CD8-positive, alpha-beta memory T cell (primary cell): Measurements from ENCODE around the gene INHBA. TPM values are rescaled to one million over a fixed set of nuclear protein-coding genes. Genes with fewer than 3 reads are reported as not detected.

Source experiments
- CTCF ChIA-PET: fragments of 350-600 bp; sonication (Branson Sonifier 250); formaldehyde crosslinking; loops from one replicate; lab custom pipeline; 2021; ENCODE audit warnings: antibody characterized with exemption; lab: Charles Lee
- POLR2A ChIA-PET: fragments of 350-600 bp; sonication (Branson Sonifier 250); formaldehyde crosslinking; loops from one replicate; lab custom pipeline; 2021; ENCODE audit warnings: antibody characterized with exemption; lab: Charles Lee
- DNase-seq, 5 donors: peaks; one replicate each; pipeline versions ENCODE4 v3.0.0 to v3.0.0-alpha.2; 2020 to 2022; ENCODE audit warnings: mixed read lengths in 1 of 5
- H3K27ac ChIP-seq: one replicate; pipeline ENCODE4 v1.7.0; 2013; ENCODE audit warnings: low read depth, mild to moderate bottlenecking, low read length, moderate library complexity
- H3K27me3 ChIP-seq: 2 replicates; pipeline ENCODE4 v1.7.0; 2013; ENCODE audit warnings: low read length, mild to moderate bottlenecking; ENCODE audit not compliant: insufficient read depth, poor library complexity, severe bottlenecking
- H3K36me3 ChIP-seq: 2 replicates; pipeline ENCODE4 v1.7.0; 2013; ENCODE audit warnings: mild to moderate bottlenecking, low read length, moderate library complexity; ENCODE audit not compliant: insufficient read depth
- H3K4me1 ChIP-seq: 2 replicates; pipeline ENCODE4 v1.7.0; 2013; ENCODE audit warnings: mild to moderate bottlenecking, low read length, moderate library complexity; ENCODE audit not compliant: insufficient read depth
- H3K4me3 ChIP-seq: 2 replicates; pipeline ENCODE4 v1.7.0; 2013; ENCODE audit warnings: mild to moderate bottlenecking, low read length
- H3K9me3 ChIP-seq: 2 replicates; pipeline ENCODE4 v1.7.0; 2013; ENCODE audit warnings: mild to moderate bottlenecking, low read length
- H3K27ac Mint-ChIP-seq, 8 donors: one replicate each; pipeline ENCODE4 v1.8.0; 2020 to 2021; ENCODE audit warnings: mixed read lengths in 8 of 8, mild to moderate bottlenecking in 6 of 8, inconsistent platforms in 3 of 8, moderate library complexity in 3 of 8
- H3K27me3 Mint-ChIP-seq, 2 donors: one replicate each; pipeline ENCODE4 v1.8.0; 2020 to 2021; ENCODE audit warnings: mixed read lengths in 2 of 2, mild to moderate bottlenecking in 1 of 2, moderate library complexity in 1 of 2
- H3K36me3 Mint-ChIP-seq, 3 donors: one replicate each; pipeline ENCODE4 v1.8.0; 2020 to 2021; ENCODE audit warnings: mixed read lengths in 3 of 3, inconsistent platforms in 1 of 3, mild to moderate bottlenecking in 1 of 3
- H3K4me1 Mint-ChIP-seq, 3 donors: one replicate each; pipeline ENCODE4 v1.8.0; 2020 to 2021; ENCODE audit warnings: mixed read lengths in 3 of 3, inconsistent platforms in 1 of 3, mild to moderate bottlenecking in 1 of 3
- H3K4me3 Mint-ChIP-seq, 7 donors: one replicate each; pipeline ENCODE4 v1.8.0; 2020 to 2021; ENCODE audit warnings: mixed read lengths in 7 of 7, mild to moderate bottlenecking in 6 of 7, moderate library complexity in 4 of 7, inconsistent platforms in 2 of 7
- H3K9me3 Mint-ChIP-seq, 5 donors: one replicate each; pipeline ENCODE4 v1.8.0; 2020 to 2022; ENCODE audit warnings: mixed read lengths in 5 of 5, mild to moderate bottlenecking in 3 of 5, moderate library complexity in 2 of 5, inconsistent platforms in 1 of 5
- polyA plus RNA-seq: library from polyadenylated mRNA; unstranded; fragments of 300-500 nt; fragmentation: Illumina TruSeq; gene quantifications from one replicate; pipeline ENCODE4 v1.2.3, GENCODE V29; 2021
- total RNA-seq, 2 experiments: library from RNA; stranded (reverse); gene quantifications; one replicate each; pipeline ENCODE4 v1.2.3, GENCODE V29; 2021

Gene INHBA
- total and polyA plus RNA-seq, 3 experiments from 2014 or later: not detected

GRCh38 chr7:41729059-41729458 is 26.2 kb upstream of the INHBA start:
- Histone ChIP-seq H3K4me3 (no peak overlapping the region), H3K9me3 (no peaks in the 10 kb centered on the region), H3K36me3 (no peaks in the 10 kb centered on the region), H3K4me1 (no peaks in the 10 kb centered on the region), H3K27ac (no peak overlapping the region), H3K27me3 (no peaks in the 10 kb centered on the region)
- peaks cover 0 to 5% of the 10 kb centered on the region in 2 donors for H3K27me3 Mint-ChIP-seq
- POLR2A ChIA-PET: no interaction called here
- H3K27ac Mint-ChIP-seq: no peak overlapping the region
- peaks cover 0 to 3% (median 0%) of the 10 kb centered on the region in 5 donors for H3K9me3 Mint-ChIP-seq
- DNase-seq: no peak
- H3K4me1 Mint-ChIP-seq: peaks cover 4 to 5% (median 4%) of the 10 kb centered on the region in 3 donors
- no peaks in the 10 kb centered on the region for H3K36me3 Mint-ChIP-seq
- no peak overlapping the region for H3K4me3 Mint-ChIP-seq
- CTCF ChIA-PET: no interaction called here

DNA sequence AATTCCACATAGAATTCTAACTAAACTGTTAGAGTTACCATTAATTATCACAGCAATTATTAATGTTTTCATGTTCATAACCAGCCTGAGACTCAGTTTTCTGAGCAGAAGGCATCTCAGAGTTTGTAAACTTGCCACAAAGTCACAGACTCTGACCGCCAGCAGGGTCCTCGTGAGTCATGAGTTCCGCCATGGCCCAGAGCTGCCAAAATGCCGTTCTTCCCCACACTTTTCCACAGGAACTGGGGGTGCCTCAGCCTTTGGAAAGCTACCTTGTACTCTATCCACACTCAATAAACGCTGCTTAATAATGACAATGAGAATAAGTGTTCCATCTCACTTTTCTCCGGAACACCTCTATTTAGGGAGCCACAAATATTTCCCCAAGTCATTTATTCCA is 22.1 kb upstream of the INHBA start:
- no peak overlapping the region for H3K4me3 Mint-ChIP-seq
- DNase-seq: no peak
- H3K27me3 Mint-ChIP-seq: peaks cover 0 to 6% of the 10 kb centered on the region in 2 donors
- Histone ChIP-seq H3K36me3 (no peaks in the 10 kb centered on the region), H3K4me3 (no peak overlapping the region), H3K4me1 (no peaks in the 10 kb centered on the region), H3K27ac (no peak overlapping the region), H3K9me3 (no peaks in the 10 kb centered on the region), H3K27me3 (no peaks in the 10 kb centered on the region)
- CTCF ChIA-PET: no interaction called here
- no peaks in the 10 kb centered on the region for H3K36me3 Mint-ChIP-seq
- H3K27ac Mint-ChIP-seq: no peak overlapping the region
- no peaks in the 10 kb centered on the region for H3K4me1 Mint-ChIP-seq
- peaks cover 0 to 6% (median 2%) of the 10 kb centered on the region in 5 donors for H3K9me3 Mint-ChIP-seq
- POLR2A ChIA-PET: no interaction called here

- H3K9me3 Mint-ChIP-seq: peaks cover 0 to 4% (median 0%) of the 10 kb centered on the region in 5 donors
These were observed 18.0 kb upstream of the INHBA start for GRCh38 chr7:41720886-41721285.

GRCh38 chr7:41720046-41720445 is 17.2 kb upstream of the INHBA start:
- H3K9me3 Mint-ChIP-seq: peaks cover 0 to 4% (median 0%) of the 10 kb centered on the region in 5 donors
- H3K4me1 ChIP-seq: no peaks in the 10 kb centered on the region
- H3K27me3 Mint-ChIP-seq: peaks cover 0 to 1% of the 10 kb centered on the region in 2 donors
- no peak overlapping the region for H3K27ac Mint-ChIP-seq
- H3K27me3 ChIP-seq: no peaks in the 10 kb centered on the region
- H3K27ac ChIP-seq: no peak overlapping the region
- no peaks in the 10 kb centered on the region for H3K4me1 Mint-ChIP-seq
- H3K36me3 Mint-ChIP-seq: no peaks in the 10 kb centered on the region
- H3K4me3 ChIP-seq: no peak overlapping the region
- CTCF ChIA-PET: no interaction called here
- no peak for DNase-seq
- H3K4me3 Mint-ChIP-seq: no peak overlapping the region
- no peaks in the 10 kb centered on the region for H3K9me3 ChIP-seq
- H3K36me3 ChIP-seq: no peaks in the 10 kb centered on the region
- POLR2A ChIA-PET: no interaction called here

More at GRCh38 chr7:41720886-41721285, 18.0 kb upstream of the INHBA start:
- no peaks in the 10 kb centered on the region for H3K9me3 ChIP-seq
- no peaks in the 10 kb centered on the region for H3K4me1 Mint-ChIP-seq
- no peaks in the 10 kb centered on the region for H3K36me3 Mint-ChIP-seq
- H3K27me3 ChIP-seq: no peaks in the 10 kb centered on the region
- no peak overlapping the region for H3K27ac Mint-ChIP-seq
- DNase-seq: no peak
- POLR2A ChIA-PET: no interaction called here
- no peak overlapping the region for H3K4me3 Mint-ChIP-seq
- CTCF ChIA-PET: no interaction called here
- H3K27me3 Mint-ChIP-seq: peaks cover 0 to 1% of the 10 kb centered on the region in 2 donors
- H3K4me3 ChIP-seq: no peak overlapping the region
- no peaks in the 10 kb centered on the region for H3K4me1 ChIP-seq
- H3K27ac ChIP-seq: no peak overlapping the region
- H3K36me3 ChIP-seq: no peaks in the 10 kb centered on the region

DNA sequence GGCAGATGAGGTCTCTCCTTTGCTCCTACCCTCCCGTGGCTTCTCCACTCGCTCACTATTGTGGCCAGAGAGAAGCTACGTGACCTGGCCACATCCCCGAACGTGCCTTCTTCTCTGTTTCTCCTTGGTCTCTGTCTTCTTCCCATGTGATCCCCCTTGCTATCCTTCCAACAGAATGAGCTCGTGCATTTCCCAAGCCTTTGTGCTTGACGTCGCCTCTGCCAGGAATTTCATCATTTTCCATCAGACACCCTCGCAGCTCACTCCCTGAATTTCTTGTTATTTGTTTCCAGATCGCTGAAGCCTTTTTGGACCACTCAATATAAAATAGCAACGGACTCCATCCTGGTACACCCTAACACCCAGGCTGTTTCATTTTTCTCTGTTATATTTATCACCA is 13.8 kb upstream of the INHBA start:
- CTCF ChIA-PET: interaction anchor here (1.2 kb wide), 1 partner anchor 12 kb away, joined by 3 read pairs; no protein-coding TSS in a partner anchor
- H3K9me3 ChIP-seq: no peaks in the 10 kb centered on the region

DNA sequence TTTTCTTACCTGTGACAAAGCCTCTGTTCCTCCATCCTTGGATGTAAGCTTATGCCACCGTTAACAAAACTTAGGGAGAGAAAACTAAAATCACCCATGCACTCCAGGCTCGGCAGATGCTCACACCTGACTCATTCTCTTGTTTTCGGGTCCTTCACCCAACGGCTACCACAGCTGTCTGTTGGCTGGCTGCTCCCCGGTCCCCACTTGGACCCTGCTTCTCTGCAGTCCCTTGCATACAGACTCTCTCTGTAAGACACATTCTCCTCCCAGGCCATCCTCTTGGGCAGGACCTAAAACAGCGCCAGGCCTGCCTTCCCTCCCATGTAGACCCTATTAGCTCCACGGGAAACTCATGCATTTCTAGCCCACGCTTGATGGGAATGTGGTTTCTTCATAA is 12.1 kb upstream of the INHBA start:
- CTCF ChIA-PET: no interaction called here
- Mint-ChIP-seq H3K9me3 (peaks cover 0 to 4% (median 0%) of the 10 kb centered on the region in 5 donors), H3K4me3 (no peak overlapping the region), H3K36me3 (no peaks in the 10 kb centered on the region), H3K27me3 (no peaks in the 10 kb centered on the region), H3K27ac (no peak overlapping the region), H3K4me1 (no peaks in the 10 kb centered on the region)
- Histone ChIP-seq H3K27ac (no peak overlapping the region), H3K4me3 (no peak overlapping the region), H3K36me3 (no peaks in the 10 kb centered on the region), H3K27me3 (no peaks in the 10 kb centered on the region), H3K4me1 (no peaks in the 10 kb centered on the region), H3K9me3 (no peaks in the 10 kb centered on the region)
- DNase-seq: no peak
- POLR2A ChIA-PET: no interaction called here

More for the DNA sequence above, 13.8 kb upstream of the INHBA start:
- H3K4me3 ChIP-seq: no peak overlapping the region
- no peak overlapping the region for H3K27ac ChIP-seq
- H3K4me3 Mint-ChIP-seq: no peak overlapping the region
- H3K4me1 Mint-ChIP-seq: no peaks in the 10 kb centered on the region
- POLR2A ChIA-PET: no interaction called here
- H3K27ac Mint-ChIP-seq: no peak overlapping the region
- no peak for DNase-seq
- peaks cover 0 to 2% (median 0%) of the 10 kb centered on the region in 5 donors for H3K9me3 Mint-ChIP-seq
- no peaks in the 10 kb centered on the region for H3K4me1 ChIP-seq
- H3K27me3 ChIP-seq: no peaks in the 10 kb centered on the region
- H3K36me3 ChIP-seq: no peaks in the 10 kb centered on the region
- no peaks in the 10 kb centered on the region for H3K36me3 Mint-ChIP-seq
- no peaks in the 10 kb centered on the region for H3K27me3 Mint-ChIP-seq

DNA sequence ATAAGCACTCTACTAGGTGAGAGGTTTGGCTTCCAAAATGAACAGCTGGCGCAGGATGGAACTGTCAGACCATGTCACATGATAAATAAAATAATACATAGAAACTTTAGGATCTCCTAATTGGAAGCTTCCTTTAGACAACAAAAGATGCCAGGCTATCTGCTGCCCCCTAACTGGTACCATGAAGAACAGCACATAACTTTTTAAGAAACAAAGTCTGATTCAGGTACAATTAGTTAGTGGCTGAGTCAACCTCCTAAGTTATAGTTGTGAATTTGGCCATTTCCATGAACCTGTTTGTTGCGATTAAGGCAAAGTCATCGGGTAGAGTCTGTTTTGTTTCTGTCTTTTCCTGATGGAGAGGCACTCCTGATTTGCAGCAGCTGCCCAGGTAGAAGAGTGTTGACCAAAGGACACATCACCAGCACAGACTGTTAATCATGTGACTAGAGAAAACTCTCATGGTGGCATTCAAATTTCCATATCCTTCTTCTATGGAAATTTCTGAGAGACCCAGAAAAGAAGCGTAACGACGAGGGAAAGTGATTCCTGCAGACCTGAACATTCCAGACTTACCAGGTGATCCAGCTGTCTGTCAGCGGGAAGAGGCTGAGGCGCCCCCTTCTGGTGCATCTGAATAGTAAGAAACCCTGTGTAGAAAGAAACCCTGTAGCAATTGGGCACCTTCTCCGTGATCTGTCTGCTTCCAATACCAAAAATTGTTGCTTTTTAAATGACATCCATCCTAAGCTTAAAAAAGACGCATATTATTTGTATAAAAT is 8.6 kb upstream of the INHBA start:
- Mint-ChIP-seq H3K27ac (no peak overlapping the region), H3K27me3 (peaks cover 3 to 13% of the 10 kb centered on the region in 2 donors), H3K9me3 (peaks cover 0 to 4% (median 0%) of the 10 kb centered on the region in 5 donors), H3K36me3 (no peaks in the 10 kb centered on the region), H3K4me3 (no peak overlapping the region), H3K4me1 (no peaks in the 10 kb centered on the region)
- H3K4me1 ChIP-seq: no peaks in the 10 kb centered on the region
- no peaks in the 10 kb centered on the region for H3K27me3 ChIP-seq
- POLR2A ChIA-PET: no interaction called here
- no peak overlapping the region for H3K27ac ChIP-seq
- H3K36me3 ChIP-seq: no peaks in the 10 kb centered on the region
- DNase-seq: no peak
- no peaks in the 10 kb centered on the region for H3K9me3 ChIP-seq
- no peak overlapping the region for H3K4me3 ChIP-seq
- CTCF ChIA-PET: no interaction called here

GRCh38 chr7:41710838-41711237 is 7.9 kb upstream of the INHBA start:
- H3K9me3 Mint-ChIP-seq: peaks cover 0 to 4% (median 0%) of the 10 kb centered on the region in 5 donors
- H3K27ac Mint-ChIP-seq: no peak overlapping the region
- H3K36me3 ChIP-seq: no peaks in the 10 kb centered on the region
- POLR2A ChIA-PET: no interaction called here
- H3K4me3 ChIP-seq: no peak overlapping the region
- no peaks in the 10 kb centered on the region for H3K9me3 ChIP-seq
- no peak overlapping the region for H3K4me3 Mint-ChIP-seq
- H3K27ac ChIP-seq: no peak overlapping the region
- H3K27me3 ChIP-seq: no peaks in the 10 kb centered on the region
- peaks cover 2 to 5% (median 5%) of the 10 kb centered on the region in 3 donors for H3K4me1 Mint-ChIP-seq
- H3K27me3 Mint-ChIP-seq: peaks cover 3 to 17% of the 10 kb centered on the region in 2 donors
- CTCF ChIA-PET: no interaction called here
- DNase-seq: no peak
- peaks cover 3% of the 10 kb centered on the region for H3K4me1 ChIP-seq
- no peaks in the 10 kb centered on the region for H3K36me3 Mint-ChIP-seq
